Thymus (tissue), 11 donors: ENCODE data around the gene SRRT. TPM values are rescaled to one million over a fixed set of nuclear protein-coding genes. Genes with fewer than 3 reads are reported as not detected.
A peak's percentile ranks its signal among the peaks of the same experiment; 100 is the strongest.

Experiments
- DNase-seq, 9 donors: peaks; one replicate each; pipeline ENCODE4 v3.0.0-alpha.2; 2013; ENCODE audit warnings: low spot score in 9 of 9, low read depth in 6 of 9, missing footprints in 1 of 9
- H3K27ac ChIP-seq, 2 donors: one replicate each; pipeline ENCODE4 v1.5.1; 2013; ENCODE audit warnings: control low read depth in 1 of 2, low read depth in 1 of 2, low read length in 1 of 2, mild to moderate bottlenecking in 1 of 2, moderate library complexity in 1 of 2
- H3K27me3 ChIP-seq, 2 donors: one replicate each; pipeline ENCODE4 v1.5.1; 2013; ENCODE audit warnings: low read length in 1 of 2; ENCODE audit not compliant: control insufficient read depth in 2 of 2, insufficient read depth in 1 of 2
- H3K36me3 ChIP-seq, 2 donors: one replicate each; pipeline ENCODE4 v1.5.1; 2013; ENCODE audit warnings: low read length in 1 of 2, mild to moderate bottlenecking in 1 of 2, moderate library complexity in 1 of 2; ENCODE audit not compliant: control insufficient read depth in 2 of 2, insufficient read depth in 2 of 2
- H3K4me1 ChIP-seq, 2 donors: one replicate each; pipeline ENCODE4 v1.5.1; 2013; ENCODE audit warnings: low read length in 2 of 2; ENCODE audit not compliant: control insufficient read depth in 2 of 2, insufficient read depth in 2 of 2
- H3K4me3 ChIP-seq, 2 donors: one replicate each; pipeline ENCODE4 v1.5.1; 2013; ENCODE audit warnings: low read length in 2 of 2, control low read depth in 1 of 2, mild to moderate bottlenecking in 1 of 2
- H3K9me3 ChIP-seq, 2 donors: one replicate each; pipeline ENCODE4 v1.5.1; 2013; ENCODE audit warnings: low read length in 1 of 2, mild to moderate bottlenecking in 1 of 2; ENCODE audit not compliant: control insufficient read depth in 2 of 2, insufficient read depth in 1 of 2
- WGBS: extraction: QIAGEN DNeasy Blood & Tissue Kit; methylation state at CpG from one replicate; pipeline ENCODE4 v1.1.7; 2013; 5-methylcytosine and 5-hydroxymethylcytosine counted together
- polyA plus RNA-seq: library from polyadenylated mRNA; stranded (reverse); fragments of 200-250 nt; gene quantifications from one replicate; pipeline ENCODE4 v1.2.3, GENCODE V29; 2013
- total RNA-seq: library from RNA; stranded (reverse); fragments of 120-200 nt; gene quantifications from one replicate; pipeline ENCODE4 v1.2.4, GENCODE V29; 2013
- donor health status: healthy.

Gene SRRT
- total and polyA plus RNA-seq, 2 donors: 74.2 to 120 TPM

GRCh38 chr7:100863406-100863950 lies 11.4 kb upstream of the SRRT start:
- H3K36me3 ChIP-seq: peaks cover 31 to 44% of the 10 kb centered on the region in 2 donors
- no peak overlapping the region for H3K27ac ChIP-seq
- 49% methylated on average over 10 of the region's 10 CpGs for WGBS

GRCh38 chr7:100864263-100864845 lies 10.5 kb upstream of the SRRT start:
- H3K27me3 ChIP-seq: no peaks in the 10 kb centered on the region
- peaks cover 31 to 38% of the 10 kb centered on the region in 2 donors for H3K36me3 ChIP-seq
- no peak for DNase-seq
- 95% methylated on average over 12 of the region's 12 CpGs for WGBS
- H3K4me3 ChIP-seq: no peak overlapping the region
- H3K4me1 ChIP-seq: peaks cover 6 to 26% of the 10 kb centered on the region in 2 donors
- H3K9me3 ChIP-seq: peaks cover 0 to 5% of the 10 kb centered on the region in 2 donors
- no peak overlapping the region for H3K27ac ChIP-seq

More at GRCh38 chr7:100863406-100863950, 11.4 kb upstream of the SRRT start:
- Histone ChIP-seq H3K4me1 (peaks cover 6 to 22% of the 10 kb centered on the region in 2 donors), H3K9me3 (peaks cover 0 to 5% of the 10 kb centered on the region in 2 donors), H3K27me3 (no peaks in the 10 kb centered on the region), H3K4me3 (no peak overlapping the region)
- DNase-seq: no peak

GRCh38 chr7:100865372-100865911 lies 9.5 kb upstream of the SRRT start:
- peaks cover 6 to 26% of the 10 kb centered on the region in 2 donors for H3K4me1 ChIP-seq
- peak overlapping the region in 1 of 2 donors; percentile 33 for H3K27ac ChIP-seq
- H3K9me3 ChIP-seq: peaks cover 0 to 5% of the 10 kb centered on the region in 2 donors
- peaks cover 23 to 29% of the 10 kb centered on the region in 2 donors for H3K36me3 ChIP-seq
- DNase-seq: no peak
- H3K27me3 ChIP-seq: no peaks in the 10 kb centered on the region
- H3K4me3 ChIP-seq: no peak overlapping the region
- WGBS: 79% methylated on average over 17 of the region's 17 CpGs

GRCh38 chr7:100865938-100866728 lies 8.8 kb upstream of the SRRT start:
- H3K4me1 ChIP-seq: peaks cover 6 to 26% of the 10 kb centered on the region in 2 donors
- H3K4me3 ChIP-seq: peak overlapping the region in 1 of 2 donors; percentile 19
- no peak for DNase-seq
- no peaks in the 10 kb centered on the region for H3K27me3 ChIP-seq
- peaks cover 18 to 23% of the 10 kb centered on the region in 2 donors for H3K36me3 ChIP-seq
- H3K27ac ChIP-seq: peak overlapping the region in 1 of 2 donors; percentile 33
- peaks cover 0 to 5% of the 10 kb centered on the region in 2 donors for H3K9me3 ChIP-seq
- 65% methylated on average over 46 of the region's 46 CpGs for WGBS

- Histone ChIP-seq H3K27ac (peak overlapping the region in 1 of 2 donors; percentile 72), H3K4me3 (peak overlapping the region; percentile 49 to 69), H3K27me3 (no peaks in the 10 kb centered on the region), H3K9me3 (peaks cover 0 to 5% of the 10 kb centered on the region in 2 donors), H3K36me3 (peaks cover 18 to 23% of the 10 kb centered on the region in 2 donors), H3K4me1 (peaks cover 6 to 26% of the 10 kb centered on the region in 2 donors)
- DNase-seq: no peak
- 74% methylated on average over 5 of the region's 5 CpGs for WGBS
Measured at GRCh38 chr7:100866729-100867039, 8.2 kb upstream of the SRRT start.

- H3K4me1 ChIP-seq: peaks cover 6 to 26% of the 10 kb centered on the region in 2 donors
- DNase-seq: peak in 5 of 9 donors; percentile 35 to 73 (median 48)
- 2% methylated on average over 42 of the region's 42 CpGs for WGBS
- peak within 1 kb of the TSS; percentile 49 to 69 for H3K4me3 ChIP-seq
- peak within 1 kb of the TSS; percentile 68 to 72 for H3K27ac ChIP-seq
- peaks cover 20 to 21% of the 10 kb centered on the region in 2 donors for H3K36me3 ChIP-seq
- peaks cover 0 to 5% of the 10 kb centered on the region in 2 donors for H3K9me3 ChIP-seq
- H3K27me3 ChIP-seq: no peaks in the 10 kb centered on the region
Measured at GRCh38 chr7:100867040-100867775, 7.7 kb upstream of the SRRT start, which contains the start of gene TRIP6. Gene TRIP6 (plus strand): TSS chr7:100867387. CDS start chr7:100867498, 111 bp downstream.

- H3K4me3 ChIP-seq: peak overlapping the region; percentile 49 to 69
- H3K9me3 ChIP-seq: peaks cover 0 to 5% of the 10 kb centered on the region in 2 donors
- no peak for DNase-seq
- H3K36me3 ChIP-seq: peaks cover 15 to 19% of the 10 kb centered on the region in 2 donors
- no peaks in the 10 kb centered on the region for H3K27me3 ChIP-seq
- H3K27ac ChIP-seq: peak overlapping the region; percentile 21 to 72
- peaks cover 6 to 26% of the 10 kb centered on the region in 2 donors for H3K4me1 ChIP-seq
- 55% methylated on average over 27 of the region's 27 CpGs for WGBS
Measured at GRCh38 chr7:100867776-100868485, 7.0 kb upstream of the SRRT start.
